Measurements from ENCODE around the gene OGFOD1. TPM values are rescaled to one million over a fixed set of nuclear protein-coding genes. Genes with fewer than 3 reads are reported as not detected.

Gene OGFOD1
- 70.3 to 110 TPM (median 77.4 TPM) in 5 replicates for total RNA-seq (2022; extraction: Qiagen RNA extraction)

DNA sequence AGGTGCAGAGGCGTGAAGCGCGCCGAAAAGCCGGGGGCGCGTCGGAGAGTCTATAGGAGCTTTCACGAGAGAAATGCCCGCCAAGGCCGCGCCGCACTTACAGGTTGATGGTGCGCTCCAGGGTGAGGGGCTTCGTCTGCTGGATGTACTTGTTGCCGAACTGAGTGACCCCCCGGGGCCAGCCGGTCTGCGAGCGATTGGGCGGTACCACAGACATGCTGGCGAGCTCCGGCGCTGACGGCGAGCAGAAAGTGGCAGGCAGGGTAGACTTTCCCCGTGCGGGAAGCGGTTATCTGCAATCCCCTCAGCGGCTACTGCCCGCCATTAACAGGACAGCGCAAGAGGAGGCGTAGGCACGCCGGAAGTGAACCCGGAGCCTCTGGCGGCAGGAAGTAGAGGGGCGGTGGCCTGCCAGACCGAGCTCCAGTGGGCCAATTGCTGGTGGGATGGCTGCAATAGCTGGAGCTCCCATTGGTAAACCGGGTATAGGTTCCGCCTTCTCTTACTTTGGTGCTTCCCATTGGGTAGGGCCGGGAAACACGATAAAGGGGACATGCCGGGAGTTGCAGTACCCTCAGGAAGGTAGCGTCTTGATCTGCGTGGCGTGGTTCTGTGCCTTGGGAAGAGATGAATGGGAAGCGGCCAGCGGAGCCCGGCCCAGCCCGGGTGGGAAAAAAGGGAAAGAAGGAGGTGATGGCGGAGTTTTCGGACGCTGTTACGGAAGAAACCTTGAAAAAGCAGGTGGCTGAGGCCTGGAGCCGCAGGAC lies at the start of gene OGFOD1, which contains the start of gene NUDT21:
TSS of gene OGFOD1 (plus strand) at position 569 of the 767 bp plus-strand sequence. CDS start at position 628, 59 bp downstream.
TSS of gene NUDT21 (minus strand) at position 347 of the 767 bp plus-strand sequence. CDS start at position 217, 130 bp downstream.

DNA sequence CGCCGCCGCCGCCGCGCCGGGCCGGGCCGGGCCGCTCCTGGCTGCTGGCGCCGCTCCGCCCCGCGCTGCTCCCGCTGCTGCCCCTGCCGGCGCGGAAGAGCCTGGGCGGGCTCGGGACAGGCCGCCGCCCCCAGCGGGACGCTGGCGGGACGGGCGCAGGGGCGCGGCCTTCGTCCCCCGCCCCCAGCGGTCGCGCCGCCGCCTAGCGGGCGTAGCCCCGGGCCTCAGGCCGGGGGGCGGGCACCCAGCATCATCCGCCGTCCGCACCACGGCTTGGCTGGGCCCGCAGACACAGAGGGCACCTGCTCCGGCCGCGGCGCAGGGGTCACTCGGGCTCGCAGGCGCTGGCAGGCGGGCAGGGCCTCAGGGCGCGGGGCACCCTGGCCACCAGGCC lies 25.9 kb upstream of the OGFOD1 start, which contains the start of gene AMFR:
TSS of gene AMFR (minus strand) at position 107 of the 394 bp plus-strand sequence. CDS start 218 bp downstream, outside the sequence.

DNA sequence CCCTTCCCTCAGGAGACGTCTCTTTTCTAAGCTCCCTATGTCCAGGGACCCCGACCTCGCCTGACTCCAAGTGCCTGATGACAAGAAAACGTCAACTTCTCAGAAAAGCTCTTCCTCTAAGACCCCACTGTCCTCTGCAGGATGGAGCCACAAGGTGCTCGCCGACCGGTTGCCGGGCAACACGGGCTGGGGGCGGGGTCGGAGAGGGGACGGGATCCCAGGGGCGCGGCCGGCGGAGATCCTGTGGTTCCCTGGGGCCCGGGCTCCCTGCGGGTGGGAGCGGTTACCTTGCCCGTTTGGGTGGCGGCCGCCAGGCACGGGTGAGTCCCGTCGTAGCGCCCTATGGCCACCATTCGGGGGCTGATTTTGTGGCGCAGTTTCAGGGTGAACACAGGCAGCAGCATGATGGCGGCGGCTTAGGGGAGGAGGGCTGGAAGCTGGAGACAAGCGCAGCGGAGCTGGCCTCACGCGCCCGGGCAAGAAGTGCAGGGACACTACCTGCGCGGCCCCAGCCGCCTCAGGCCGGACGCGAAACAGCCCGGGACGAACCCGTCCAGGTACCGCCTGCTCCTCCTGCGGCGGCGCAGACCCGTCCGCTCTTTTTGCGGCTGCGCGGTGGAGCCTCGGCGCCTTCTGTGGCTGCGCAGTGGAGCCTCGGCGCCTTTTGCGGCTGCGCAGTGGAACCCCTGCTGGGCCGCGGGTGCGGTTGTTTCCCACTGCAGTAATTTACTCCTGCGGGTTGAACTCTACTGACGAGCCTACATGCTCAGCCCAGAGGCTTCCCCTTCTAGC lies 68.3 kb downstream of the OGFOD1 start, which contains the start of gene BBS2:
TSS of gene BBS2 (minus strand) at position 566 of the 792 bp plus-strand sequence. CDS start at position 404, 162 bp downstream.

Other genes starting within 250 kb of the OGFOD1 start
- gene AMFR, start 26.0 kb upstream of the OGFOD1 start, total RNA-seq (2022; extraction: Qiagen RNA extraction), result 65.1 to 70.7 TPM (median 67.4 TPM) in 5 replicates
- gene NUDT21, start 222 bp upstream of the OGFOD1 start, total RNA-seq (2022; extraction: Qiagen RNA extraction), result 104 to 124 TPM (median 111 TPM) in 5 replicates
- gene BBS2, start 68.5 kb downstream of the OGFOD1 start, total RNA-seq (2022; extraction: Qiagen RNA extraction), result 15.8 to 32.7 TPM (median 22.1 TPM) in 5 replicates
- gene MT4, start 113.5 kb downstream of the OGFOD1 start, total RNA-seq (2022; extraction: Qiagen RNA extraction), result not detected in 5 replicates
- 0.41 to 0.88 TPM (median 0.79 TPM) in 5 replicates for gene MT3, start 138.0 kb downstream of the OGFOD1 start, total RNA-seq (2022; extraction: Qiagen RNA extraction)
- 2,240 to 3,417 TPM (median 2,786 TPM) in 5 replicates for gene MT2A, start 157.0 kb downstream of the OGFOD1 start, total RNA-seq (2022; extraction: Qiagen RNA extraction)
- gene MT1E, start 174.2 kb downstream of the OGFOD1 start, total RNA-seq (2022; extraction: Qiagen RNA extraction), result 0.15 to 0.21 TPM in 2 of 5 replicates, not detected in the others
- 0.09 to 0.17 TPM in 2 of 5 replicates, not detected in the others for gene MT1M, start 181.1 kb downstream of the OGFOD1 start, total RNA-seq (2022; extraction: Qiagen RNA extraction)
- gene MT1A, start 187.1 kb downstream of the OGFOD1 start, total RNA-seq (2022; extraction: Qiagen RNA extraction), result 30.1 to 42.3 TPM (median 34.0 TPM) in 5 replicates
- 0.38 to 0.92 TPM (median 0.76 TPM) in 4 of 5 replicates, not detected in the other for gene MT1B, start 200.3 kb downstream of the OGFOD1 start, total RNA-seq (2022; extraction: Qiagen RNA extraction)
- gene MT1F, start 206.4 kb downstream of the OGFOD1 start, total RNA-seq (2022; extraction: Qiagen RNA extraction), result 16.6 to 30.8 TPM (median 20.1 TPM) in 5 replicates
- not detected in 5 replicates for gene MT1G, start 216.5 kb downstream of the OGFOD1 start, total RNA-seq (2022; extraction: Qiagen RNA extraction)
- not detected in 5 replicates for gene MT1H, start 218.3 kb downstream of the OGFOD1 start, total RNA-seq (2022; extraction: Qiagen RNA extraction)
- 569 to 951 TPM (median 792 TPM) in 5 replicates for gene MT1X, start 230.9 kb downstream of the OGFOD1 start, total RNA-seq (2022; extraction: Qiagen RNA extraction)

All from A549 treated with AZD2906 at 1 μM for 4 hours (cell line).